Measurements from ENCODE around the gene MAMDC2. TPM values are rescaled to one million over a fixed set of nuclear protein-coding genes. Genes with fewer than 3 reads are reported as not detected.
"Not testable (repeated sequence)": the region's sequence is repeated elsewhere in the genome, so short reads cannot be mapped to it uniquely, and the experiment has no call there.

Gene MAMDC2
- total and polyA plus RNA-seq, 2 donors (not counting 1 experiment from before 2014, with no cell fraction given): 14.4 to 23.0 TPM

GRCh38 chr9:70036641-70037040 lies 7.0 kb upstream of the MAMDC2 start:
- Histone ChIP-seq H3K4me3 (replicated peaks in 1 of 4; ENCODE audit: control extremely low read depth in 1 of 4, insufficient read depth in 1 of 4, low read depth in 3 of 4, low read length in 4 of 4) (no peak overlapping the region), H3K9ac (ENCODE audit: insufficient read depth, low read length) (no peak overlapping the region), H3K79me2 (ENCODE audit: control insufficient read depth, insufficient read depth, low read length) (no peaks in the 10 kb centered on the region), H4K20me1 (ENCODE audit: control insufficient read depth, extremely low read depth, insufficient read depth, low read length) (no peaks in the 10 kb centered on the region), H3K9me3 (ENCODE audit: control insufficient read depth, insufficient read depth, low read depth, low read length) (no peaks in the 10 kb centered on the region), H3K4me1 (ENCODE audit: control insufficient read depth, extremely low read depth, insufficient read depth, low read length) (no peaks in the 10 kb centered on the region), H3K36me3 (ENCODE audit: control insufficient read depth, insufficient read depth, low read length) (no peaks in the 10 kb centered on the region), H2AFZ (ENCODE audit: low read length) (no peak overlapping the region), H3K27me3 (ENCODE audit: control insufficient read depth, insufficient read depth, low read length) (no peaks in the 10 kb centered on the region), H3K27ac (ENCODE audit: insufficient read depth, low read length) (no peak overlapping the region), H3K4me2 (ENCODE audit: extremely low read depth, insufficient read depth, low read length) (no peak overlapping the region)
- TF ChIP-seq EZH2 (IDR thresholded peaks at IDR 0.05; ENCODE audit: low read length, missing control alignments) (no peak), CTCF (conservative IDR thresholded peaks at IDR 0.05 in 1 of 2, IDR thresholded peaks at IDR 0.05 in 1 of 2; ENCODE audit: low read depth in 1 of 2, low read length in 2 of 2) (no peak)
- no peak for DNase-seq (ENCODE audit: low read depth in 2 of 2)

GRCh38 chr9:70038171-70038621 lies 5.5 kb upstream of the MAMDC2 start:
- peak in 1 of 2 donors; percentile 33 for DNase-seq (ENCODE audit: low read depth in 2 of 2)

GRCh38 chr9:70040376-70040903 lies 3.2 kb upstream of the MAMDC2 start:
- H3K27ac ChIP-seq (ENCODE audit: insufficient read depth, low read length): no peak overlapping the region
- DNase-seq (ENCODE audit: low read depth in 2 of 2): no peak
- no peak overlapping the region for H3K9ac ChIP-seq (ENCODE audit: insufficient read depth, low read length)
- peaks cover 4% of the 10 kb centered on the region for H3K4me1 ChIP-seq (ENCODE audit: control insufficient read depth, extremely low read depth, insufficient read depth, low read length)
- H3K79me2 ChIP-seq (ENCODE audit: control insufficient read depth, insufficient read depth, low read length): no peaks in the 10 kb centered on the region
- H3K36me3 ChIP-seq (ENCODE audit: control insufficient read depth, insufficient read depth, low read length): no peaks in the 10 kb centered on the region
- H3K4me3 ChIP-seq (replicated peaks in 1 of 4; ENCODE audit: control extremely low read depth in 1 of 4, insufficient read depth in 1 of 4, low read depth in 3 of 4, low read length in 4 of 4): no peak overlapping the region
- TF ChIP-seq EZH2 (IDR thresholded peaks at IDR 0.05; ENCODE audit: low read length, missing control alignments) (no peak), CTCF (conservative IDR thresholded peaks at IDR 0.05 in 1 of 2, IDR thresholded peaks at IDR 0.05 in 1 of 2; ENCODE audit: low read depth in 1 of 2, low read length in 2 of 2) (no peak)
- no peaks in the 10 kb centered on the region for H3K27me3 ChIP-seq (ENCODE audit: control insufficient read depth, insufficient read depth, low read length)
- no peak overlapping the region for H3K4me2 ChIP-seq (ENCODE audit: extremely low read depth, insufficient read depth, low read length)
- no peak overlapping the region for H2AFZ ChIP-seq (ENCODE audit: low read length)
- no peaks in the 10 kb centered on the region for H3K9me3 ChIP-seq (ENCODE audit: control insufficient read depth, insufficient read depth, low read depth, low read length)
- H4K20me1 ChIP-seq (ENCODE audit: control insufficient read depth, extremely low read depth, insufficient read depth, low read length): no peaks in the 10 kb centered on the region

More at GRCh38 chr9:70038171-70038621, 5.5 kb upstream of the MAMDC2 start:
- H3K4me3 ChIP-seq (replicated peaks in 1 of 4; ENCODE audit: control extremely low read depth in 1 of 4, insufficient read depth in 1 of 4, low read depth in 3 of 4, low read length in 4 of 4); H2AFZ ChIP-seq (ENCODE audit: low read length); H3K9me3 ChIP-seq (ENCODE audit: control insufficient read depth, insufficient read depth, low read depth, low read length); H3K27ac ChIP-seq (ENCODE audit: insufficient read depth, low read length); H3K36me3 ChIP-seq (ENCODE audit: control insufficient read depth, insufficient read depth, low read length); H3K4me2 ChIP-seq (ENCODE audit: extremely low read depth, insufficient read depth, low read length); H3K9ac ChIP-seq (ENCODE audit: insufficient read depth, low read length); H3K27me3 ChIP-seq (ENCODE audit: control insufficient read depth, insufficient read depth, low read length); H3K4me1 ChIP-seq (ENCODE audit: control insufficient read depth, extremely low read depth, insufficient read depth, low read length); H3K79me2 ChIP-seq (ENCODE audit: control insufficient read depth, insufficient read depth, low read length); H4K20me1 ChIP-seq (ENCODE audit: control insufficient read depth, extremely low read depth, insufficient read depth, low read length): not testable (repeated sequence)
